Nephron progenitor cell (in vitro differentiated cells): ENCODE results near the gene SLC38A1.
A peak's percentile ranks its signal among the peaks of the same experiment; 100 is the strongest.

ENCODE experiments used
- DNase-seq: peaks from one replicate; pipeline ENCODE4 v3.0.0; 2021
- H3K27ac Mint-ChIP-seq: 2 replicates; pipeline ENCODE4 v1.8.0; 2021; ENCODE audit warnings: mild to moderate bottlenecking, moderate library complexity, mixed read lengths
- H3K27me3 Mint-ChIP-seq: 2 replicates; pipeline ENCODE4 v1.8.0; 2021; ENCODE audit warnings: mild to moderate bottlenecking, low read depth, mixed read lengths; ENCODE audit not compliant: poor library complexity
- H3K36me3 Mint-ChIP-seq: 2 replicates; pipeline ENCODE4 v1.8.0; 2021; ENCODE audit warnings: low read depth, mixed read lengths
- H3K4me1 Mint-ChIP-seq: 2 replicates; pipeline ENCODE4 v1.8.0; 2021; ENCODE audit warnings: mixed read lengths
- H3K4me3 Mint-ChIP-seq: 2 replicates; pipeline ENCODE4 v1.8.0; 2021; ENCODE audit warnings: mild to moderate bottlenecking, moderate library complexity, mixed read lengths
- H3K9me3 Mint-ChIP-seq: 2 replicates; pipeline ENCODE4 v1.8.0; 2021; ENCODE audit warnings: mild to moderate bottlenecking, moderate library complexity, mixed read lengths
- TF ChIP-seq, protein P1 (sequence below): fragments of 200-600 bp; sonication (generic); IDR thresholded peaks from 2 replicates; pipeline ENCODE4 v1.5.0; 2021; ENCODE audit warnings: antibody characterized with exemption

SLC38A1 gene

DNA sequence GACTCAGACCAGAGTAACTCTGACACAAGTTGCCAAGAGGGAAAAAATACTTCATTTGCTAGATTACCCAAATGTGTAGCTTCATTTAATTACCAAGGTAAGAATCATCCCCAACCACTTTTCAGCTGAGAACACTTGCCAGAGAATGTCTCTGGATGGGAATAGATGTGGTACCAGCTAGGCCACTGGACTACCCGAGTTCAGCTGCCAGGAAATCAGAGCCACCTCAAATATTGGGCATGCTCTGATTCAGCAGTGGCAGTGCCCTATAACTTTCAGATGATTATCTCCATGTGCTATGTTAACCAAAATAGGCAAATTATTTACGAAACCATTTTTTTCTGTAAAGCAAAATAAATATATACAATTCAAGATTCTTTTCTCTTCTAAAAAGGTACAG lies 80.7 kb downstream of the SLC38A1 start:
- Mint-ChIP-seq H3K27ac (no peak overlapping the region), H3K4me1 (no peaks in the 10 kb centered on the region), H3K4me3 (no peak overlapping the region), H3K9me3 (peaks cover 29% of the 10 kb centered on the region), H3K27me3 (no peaks in the 10 kb centered on the region), H3K36me3 (peaks cover 69% of the 10 kb centered on the region)
- no peak for DNase-seq
- TF ChIP-seq, protein P1, sequence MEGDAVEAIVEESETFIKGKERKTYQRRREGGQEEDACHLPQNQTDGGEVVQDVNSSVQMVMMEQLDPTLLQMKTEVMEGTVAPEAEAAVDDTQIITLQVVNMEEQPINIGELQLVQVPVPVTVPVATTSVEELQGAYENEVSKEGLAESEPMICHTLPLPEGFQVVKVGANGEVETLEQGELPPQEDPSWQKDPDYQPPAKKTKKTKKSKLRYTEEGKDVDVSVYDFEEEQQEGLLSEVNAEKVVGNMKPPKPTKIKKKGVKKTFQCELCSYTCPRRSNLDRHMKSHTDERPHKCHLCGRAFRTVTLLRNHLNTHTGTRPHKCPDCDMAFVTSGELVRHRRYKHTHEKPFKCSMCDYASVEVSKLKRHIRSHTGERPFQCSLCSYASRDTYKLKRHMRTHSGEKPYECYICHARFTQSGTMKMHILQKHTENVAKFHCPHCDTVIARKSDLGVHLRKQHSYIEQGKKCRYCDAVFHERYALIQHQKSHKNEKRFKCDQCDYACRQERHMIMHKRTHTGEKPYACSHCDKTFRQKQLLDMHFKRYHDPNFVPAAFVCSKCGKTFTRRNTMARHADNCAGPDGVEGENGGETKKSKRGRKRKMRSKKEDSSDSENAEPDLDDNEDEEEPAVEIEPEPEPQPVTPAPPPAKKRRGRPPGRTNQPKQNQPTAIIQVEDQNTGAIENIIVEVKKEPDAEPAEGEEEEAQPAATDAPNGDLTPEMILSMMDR: no peak

DNA sequence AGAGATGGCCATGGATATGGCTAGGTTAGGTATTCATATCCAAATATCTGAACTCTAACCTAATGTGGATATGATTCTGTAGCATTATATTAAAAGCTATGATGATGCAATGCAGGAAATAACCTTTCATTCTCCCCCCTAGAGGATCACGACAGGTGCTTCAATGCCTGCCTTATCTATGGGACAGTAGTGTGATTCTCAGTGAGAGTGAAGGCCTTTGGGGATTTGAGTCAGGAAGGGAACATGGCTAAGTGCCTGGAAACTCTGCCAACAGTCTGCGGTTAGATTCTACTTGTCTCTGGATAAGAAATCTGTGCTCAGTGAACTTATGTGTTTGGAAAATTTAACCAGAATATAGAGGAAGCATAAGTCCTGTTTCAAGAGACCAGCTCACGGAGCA lies 81.8 kb downstream of the SLC38A1 start:
- Mint-ChIP-seq H3K27me3 (no peaks in the 10 kb centered on the region), H3K27ac (no peak overlapping the region), H3K4me3 (no peak overlapping the region), H3K9me3 (peaks cover 17% of the 10 kb centered on the region), H3K4me1 (no peaks in the 10 kb centered on the region), H3K36me3 (peaks cover 63% of the 10 kb centered on the region)
- no peak for DNase-seq
- TF ChIP-seq, protein P1: no peak

DNA sequence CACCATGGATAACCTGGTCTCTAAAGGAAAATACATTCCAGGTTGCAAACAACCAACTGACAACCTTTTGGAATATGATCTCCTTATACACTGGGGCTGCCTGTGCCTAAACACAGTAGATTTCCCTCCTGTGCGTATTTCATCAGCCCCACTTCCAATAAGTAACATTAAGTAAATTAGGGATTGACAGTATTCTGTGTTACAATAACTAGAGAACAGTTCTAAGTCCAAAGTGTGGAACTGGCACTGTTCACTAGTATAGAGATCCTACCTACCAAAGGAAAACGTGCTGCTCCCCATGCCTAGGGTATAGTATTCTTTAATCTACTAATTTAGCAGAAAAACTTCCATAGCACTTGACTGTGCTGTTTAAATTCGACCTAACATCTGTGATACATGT lies 82.8 kb downstream of the SLC38A1 start:
- H3K27ac Mint-ChIP-seq: no peak overlapping the region
- no peak for DNase-seq
- H3K36me3 Mint-ChIP-seq: peaks cover 53% of the 10 kb centered on the region
- H3K27me3 Mint-ChIP-seq: no peaks in the 10 kb centered on the region
- no peaks in the 10 kb centered on the region for H3K4me1 Mint-ChIP-seq
- peaks cover 8% of the 10 kb centered on the region for H3K9me3 Mint-ChIP-seq
- H3K4me3 Mint-ChIP-seq: no peak overlapping the region
- TF ChIP-seq, protein P1: no peak

DNA sequence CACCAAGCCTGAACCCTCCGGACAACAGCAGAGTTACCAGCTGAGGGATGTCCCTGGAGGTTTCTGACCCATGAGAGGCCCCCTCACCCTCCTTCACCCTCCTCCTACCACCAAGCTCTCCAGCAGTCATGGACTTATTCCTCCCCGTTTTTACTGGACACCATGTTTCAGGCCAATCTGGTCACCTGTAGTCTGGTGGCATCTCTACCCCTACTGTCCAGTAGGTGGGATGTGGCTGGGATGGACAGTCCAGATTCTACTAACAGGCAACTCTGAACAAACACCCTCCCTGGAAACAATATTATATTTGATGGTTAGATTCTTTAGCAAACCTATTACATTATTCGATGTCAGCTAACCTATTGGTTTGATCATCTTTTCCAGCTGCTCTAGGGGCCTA lies 83.2 kb downstream of the SLC38A1 start:
- H3K27ac Mint-ChIP-seq: no peak overlapping the region
- peaks cover 49% of the 10 kb centered on the region for H3K36me3 Mint-ChIP-seq
- no peak overlapping the region for H3K4me3 Mint-ChIP-seq
- TF ChIP-seq, protein P1: no peak
- no peak for DNase-seq
- no peaks in the 10 kb centered on the region for H3K27me3 Mint-ChIP-seq
- H3K4me1 Mint-ChIP-seq: no peaks in the 10 kb centered on the region
- H3K9me3 Mint-ChIP-seq: peaks cover 4% of the 10 kb centered on the region

DNA sequence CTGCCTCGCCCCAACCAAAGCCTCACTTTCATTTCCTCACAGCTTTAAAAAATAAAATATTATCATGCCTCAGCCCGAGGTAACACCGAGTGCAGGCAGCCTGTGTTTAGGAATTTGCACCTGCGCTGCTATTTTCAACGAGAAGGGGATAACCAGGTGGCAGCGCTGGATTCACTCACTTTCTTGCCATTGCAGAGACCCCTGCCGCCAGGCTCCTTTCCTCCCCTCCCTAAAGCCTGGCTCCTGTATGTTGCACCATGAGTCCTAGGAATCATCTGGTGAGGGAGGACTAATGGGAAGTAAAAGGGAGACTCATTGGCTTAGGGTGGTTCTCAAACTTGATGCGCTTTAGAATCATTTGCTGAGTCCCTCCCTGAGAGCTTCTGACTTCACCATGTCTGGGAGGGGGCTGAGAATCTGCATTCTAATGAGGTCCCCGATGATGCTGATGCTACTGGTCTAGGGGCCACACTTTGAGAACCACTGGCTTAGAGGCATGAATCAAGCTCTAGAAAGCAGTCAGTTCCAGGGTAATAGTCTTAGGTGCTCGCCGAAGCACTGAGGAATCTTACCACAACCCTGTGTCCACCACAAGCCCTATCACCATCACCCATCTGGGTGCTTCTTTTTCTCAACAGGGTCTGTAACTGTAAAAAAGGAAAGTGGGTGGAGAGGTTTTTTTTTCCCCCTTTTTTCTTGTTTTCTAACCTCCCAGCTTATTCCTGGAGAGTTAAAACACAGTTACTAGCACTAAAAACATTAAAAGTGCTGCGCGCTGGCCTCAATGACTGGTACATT lies 83.8 kb downstream of the SLC38A1 start:
- H3K4me3 Mint-ChIP-seq: no peak overlapping the region
- peaks cover 43% of the 10 kb centered on the region for H3K36me3 Mint-ChIP-seq
- TF ChIP-seq, protein P1: no peak
- H3K27ac Mint-ChIP-seq: peak overlapping the region; percentile 13
- H3K4me1 Mint-ChIP-seq: no peaks in the 10 kb centered on the region
- DNase-seq: no peak
- no peaks in the 10 kb centered on the region for H3K9me3 Mint-ChIP-seq
- H3K27me3 Mint-ChIP-seq: no peaks in the 10 kb centered on the region

DNA sequence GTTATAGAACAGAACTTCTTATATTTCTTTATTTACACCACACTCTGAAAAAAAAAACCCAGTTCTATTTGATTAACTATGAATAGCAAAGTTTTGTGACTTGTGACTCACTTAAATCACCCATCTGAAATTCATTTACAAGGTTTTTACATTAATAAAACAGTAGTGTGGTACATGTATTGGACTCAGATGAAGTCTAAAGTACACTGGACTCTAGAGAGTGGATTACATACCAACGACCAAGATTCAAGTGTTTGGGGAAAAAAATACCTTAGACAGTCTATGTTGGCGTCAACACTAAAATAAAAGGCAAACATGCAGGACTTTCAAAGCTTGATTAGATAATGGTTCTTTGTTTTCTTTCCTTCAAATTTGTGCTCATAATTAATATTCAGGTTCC lies 85.7 kb downstream of the SLC38A1 start:
- Mint-ChIP-seq H3K4me1 (peaks cover 3% of the 10 kb centered on the region), H3K36me3 (peaks cover 24% of the 10 kb centered on the region), H3K27ac (no peak overlapping the region), H3K27me3 (no peaks in the 10 kb centered on the region), H3K4me3 (no peak overlapping the region), H3K9me3 (no peaks in the 10 kb centered on the region)
- DNase-seq: no peak
- TF ChIP-seq, protein P1: no peak
